IMR-90 (cell line): ENCODE data around the gene CHD6. TPM values are rescaled to one million over a fixed set of nuclear protein-coding genes. Genes with fewer than 3 reads are reported as not detected.

Experiments used
- ATAC-seq: fragments of 200-7000 bp; cut with Tn5 transposase; 2 replicates; pipeline ENCODE4 v1.9.1; 2020; ENCODE audit warnings: low read depth, mild to moderate bottlenecking, moderate library complexity
- BruUV-seq: library from RNA; stranded (reverse); fragments of 400-500 nt; replicated peaks from 2 replicates; lab custom pipeline; 2021; lab: Mats Ljungman, UMichigan
- CTCF ChIA-PET: fragments of 300-600 bp; formaldehyde crosslinking; extraction: SDS; loops from one replicate; lab custom pipeline; 2021; ENCODE audit warnings: antibody characterized with exemption; lab: Yijun Ruan, JAX
- POLR2A ChIA-PET: fragments of 300-600 bp; sonication (Branson Sonifier 250); formaldehyde crosslinking; loops from one replicate; lab custom pipeline; 2022; ENCODE audit warnings: antibody characterized with exemption; ENCODE audit not compliant: unreplicated experiment; lab: Charles Lee
- DNase-seq: peaks from one replicate; pipeline ENCODE4 v3.0.0; 2013
- H2AFZ ChIP-seq: replicated peaks from 2 replicates; pipeline ENCODE3; 2013; ENCODE audit warnings: low read length, mild to moderate bottlenecking; ENCODE audit not compliant: poor library complexity
- H2AK5ac ChIP-seq: 2 replicates; pipeline ENCODE4 v1.6.1; 2013; ENCODE audit warnings: low read depth, low read length, inconsistent platforms
- H2AK9ac ChIP-seq: replicated peaks from 2 replicates; pipeline ENCODE3; 2013; ENCODE audit warnings: mild to moderate bottlenecking, low read depth, low read length, moderate library complexity; ENCODE audit not compliant: poor library complexity
- H2BK120ac ChIP-seq: 2 replicates; pipeline ENCODE4 v1.6.1; 2013; ENCODE audit warnings: low read depth, low read length, inconsistent platforms
- H2BK15ac ChIP-seq: 3 replicates; pipeline ENCODE4 v1.6.1; 2013; ENCODE audit warnings: low read depth, low read length, inconsistent platforms
- H2BK20ac ChIP-seq: 2 replicates; pipeline ENCODE4 v1.6.1; 2013; ENCODE audit warnings: low read depth, mild to moderate bottlenecking, inconsistent platforms, low read length, moderate library complexity
- H2BK5ac ChIP-seq: 2 replicates; pipeline ENCODE4 v1.6.1; 2013; ENCODE audit warnings: mild to moderate bottlenecking, low read depth, low read length, inconsistent platforms; ENCODE audit not compliant: poor library complexity, severe bottlenecking
- H3K14ac ChIP-seq: replicated peaks from 2 replicates; pipeline ENCODE4 v1.6.1; 2013; ENCODE audit warnings: low read depth, low read length, inconsistent platforms
- H3K18ac ChIP-seq: 2 replicates; pipeline ENCODE4 v1.6.1; 2013; ENCODE audit warnings: low read depth, low read length, control low read depth
- H3K23ac ChIP-seq: 2 replicates; pipeline ENCODE4 v1.6.1; 2013; ENCODE audit warnings: low read depth, low read length, inconsistent platforms
- H3K27ac ChIP-seq: 2 replicates; pipeline ENCODE4 v1.5.1; 2013; ENCODE audit warnings: mild to moderate bottlenecking, control low read depth, low read length; ENCODE audit not compliant: insufficient read depth
- H3K27me3 ChIP-seq: 2 replicates; pipeline ENCODE4 v1.6.1; 2013; ENCODE audit warnings: low read length; ENCODE audit not compliant: control insufficient read depth, insufficient read depth
- H3K36me3 ChIP-seq: 2 replicates; pipeline ENCODE4 v1.6.1; 2013; ENCODE audit warnings: low read length, mixed read lengths; ENCODE audit not compliant: control insufficient read depth, insufficient read depth
- H3K4ac ChIP-seq: 2 replicates; pipeline ENCODE4 v1.6.1; 2013; ENCODE audit warnings: low read depth, low read length, inconsistent platforms
- H3K4me1 ChIP-seq: 2 replicates; pipeline ENCODE4 v1.6.1; 2013; ENCODE audit warnings: low read length, mixed read lengths; ENCODE audit not compliant: control insufficient read depth, insufficient read depth
- H3K4me2 ChIP-seq: 2 replicates; pipeline ENCODE4 v1.6.1; 2013; ENCODE audit warnings: low read depth, mild to moderate bottlenecking, control low read depth, low read length, moderate library complexity
- H3K4me3 ChIP-seq: 2 replicates; pipeline ENCODE4 v1.5.1; 2013; ENCODE audit warnings: low read depth, mild to moderate bottlenecking, control low read depth, low read length, moderate library complexity; ENCODE audit not compliant: insufficient read depth
- H3K56ac ChIP-seq: 2 replicates; pipeline ENCODE4 v1.6.1; 2013; ENCODE audit warnings: low read length, inconsistent platforms; ENCODE audit not compliant: insufficient read depth; ENCODE audit errors: extremely low read depth
- H3K79me1 ChIP-seq, 2 experiments: 2 replicates each; pipeline ENCODE4 v1.6.1; 2013; ENCODE audit warnings: low read length in 2 of 2, inconsistent platforms in 1 of 2, low read depth in 1 of 2
- H3K9ac ChIP-seq: 2 replicates; pipeline ENCODE4 v1.6.1; 2013; ENCODE audit warnings: low read depth, low read length, control low read depth
- H3K9me1 ChIP-seq: 2 replicates; pipeline ENCODE4 v1.6.1; 2013; ENCODE audit warnings: low read length, inconsistent platforms; ENCODE audit not compliant: insufficient read depth
- H3K9me3 ChIP-seq: 2 replicates; pipeline ENCODE4 v1.6.1; 2013; ENCODE audit warnings: low read length; ENCODE audit not compliant: control insufficient read depth, insufficient read depth
- H4K20me1 ChIP-seq: 2 replicates; pipeline ENCODE4 v1.6.1; 2013; ENCODE audit warnings: low read length, inconsistent platforms; ENCODE audit not compliant: insufficient read depth
- H4K5ac ChIP-seq: 2 replicates; pipeline ENCODE4 v1.6.1; 2013; ENCODE audit warnings: mild to moderate bottlenecking, low read depth, low read length, control low read depth
- H4K8ac ChIP-seq, 2 experiments: 2 replicates each; pipeline ENCODE4 v1.6.1; 2013; ENCODE audit warnings: low read depth in 2 of 2, low read length in 2 of 2, control low read depth in 1 of 2, inconsistent platforms in 1 of 2
- H4K91ac ChIP-seq: 2 replicates; pipeline ENCODE4 v1.6.1; 2013; ENCODE audit warnings: low read depth, low read length, inconsistent platforms; ENCODE audit not compliant: insufficient read depth
- ELK1 ChIP-seq: fragments of 150-350 bp; IDR thresholded peaks from 2 replicates; pipeline ENCODE4 v1.6.1; 2016; ENCODE audit warnings: low read depth, mild to moderate bottlenecking, low read length, moderate library complexity, borderline replicate concordance
- RAD21 ChIP-seq: IDR thresholded peaks from 2 replicates; pipeline ENCODE4 v1.6.1; 2012; ENCODE audit warnings: low read length, improper control_type of control experiment
- WGBS, 2 experiments: methylation state at CpG; one replicate each; pipeline versions ENCODE4 v1.1.5 to v1.1.7; 2013; ENCODE audit warnings: missing lambda C conversion rate in 2 of 2; ENCODE audit not compliant: insufficient read length in 1 of 2; ENCODE audit errors: extremely low coverage in 2 of 2; 5-methylcytosine and 5-hydroxymethylcytosine counted together
- dilution Hi-C: fragments of 300-500 bp; cut with HindIII; formaldehyde crosslinking; loops from one replicate; pipeline ENCODE4 v1.14.3; 2018; ENCODE audit warnings: low sequenced_read_pairs; ENCODE audit not compliant: unreplicated experiment
- in situ Hi-C: fragments of 300-500 bp; cut with MboI; formaldehyde crosslinking; loops from 3 replicates; pipeline ENCODE4 v1.14.3; 2019; ENCODE audit warnings: low sequenced_read_pairs, inconsistent platforms, mixed read lengths
- intact Hi-C: fragments of 100-400 bp; cut with micrococcal nuclease; formaldehyde crosslinking; loops from 2 replicates; pipeline ENCODE4 v1.10.0; 2022
- polyA plus RNA-seq, 3 experiments: library from polyadenylated mRNA; depleted of rRNA; stranded (reverse); fragments of >200 nt; gene quantifications; 2 replicates each; pipeline ENCODE4 v1.2.3, GENCODE V29; 2012; ENCODE audit warnings: low replicate concordance in 1 of 3
- total RNA-seq: library from RNA; depleted of rRNA; stranded (reverse); fragments of >200 nt; gene quantifications from 2 replicates; pipeline ENCODE4 v1.2.3, GENCODE V29; 2012

The CHD6 gene
- total and polyA plus RNA-seq, 2 of the 4 experiments (the other 2 are of a cell fraction) = 8.8 to 26.7 TPM

- no peak overlapping the region for H3K18ac ChIP-seq
- intact Hi-C loops = no loop called here
- H3K79me1 ChIP-seq = no peaks in the 10 kb centered on the region
- no peak overlapping the region for H2AK5ac ChIP-seq
- H3K4me2 ChIP-seq = peak overlapping the region; percentile 36; the same call in 1 of the 2 replicates
- peak overlapping the region; percentile 17; the same call in 1 of the 2 replicates for H3K4me3 ChIP-seq
- H4K5ac ChIP-seq = no peak overlapping the region
- no peaks in the 10 kb centered on the region for H3K36me3 ChIP-seq
- H2BK20ac ChIP-seq = no peak overlapping the region
- in situ Hi-C loops = no loop called here
- no peak overlapping the region for H4K91ac ChIP-seq
- H3K14ac ChIP-seq = no peak overlapping the region
- BruUV-seq = no TSS peak
- no peaks in the 10 kb centered on the region for H3K9me1 ChIP-seq
- peak overlapping the region; percentile 70 for H2AK9ac ChIP-seq
- H3K56ac ChIP-seq = no peak overlapping the region
- H3K27ac ChIP-seq = no peak overlapping the region
- peaks cover 59% of the 10 kb centered on the region for H3K27me3 ChIP-seq
- H2BK120ac ChIP-seq = no peak overlapping the region
- no peak overlapping the region for H2BK5ac ChIP-seq
- no peak for TF ChIP-seq ELK1
- TF ChIP-seq RAD21 = no peak
- WGBS, 2 experiments = 21% methylated on average over 18 of the region's 76 CpGs; no CpG with 5 or more reads in 1 of the 2 experiments
- H2BK15ac ChIP-seq = no peak overlapping the region
- peaks cover 4% of the 10 kb centered on the region; the same call in 1 of the 2 replicates for H4K20me1 ChIP-seq
- no peak overlapping the region for H3K23ac ChIP-seq
- peak overlapping the region; percentile 48 for H2AFZ ChIP-seq
- no peak overlapping the region for H3K4ac ChIP-seq
- no peak overlapping the region for H3K9ac ChIP-seq
- dilution Hi-C loops = no loop called here
- no peaks in the 10 kb centered on the region for H3K4me1 ChIP-seq
- ATAC-seq = peak; percentile 60
- ChIA-PET POLR2A (no interaction called here), CTCF (no interaction called here)
- peaks cover 1% of the 10 kb centered on the region; the same call in 1 of the 2 replicates for H3K9me3 ChIP-seq
- no peak for DNase-seq
- no peak overlapping the region for H4K8ac ChIP-seq
These were observed 252.2 kb downstream of the CHD6 start for GRCh38 chr20:41365777-41366545.
